Measurements from ENCODE around the gene ARFIP2.

GRCh38 chr11:6498544-6498943 lies 17.4 kb upstream of the ARFIP2 start:
- TF ChIP-seq NKRF (conservative IDR thresholded peaks at IDR 0.05) (no peak), POLR2A (IDR thresholded peaks at IDR 0.05; ENCODE audit: low read depth, low read length) (no peak), CTCF (IDR thresholded peaks at IDR 0.05 in 2 of 3, conservative IDR thresholded peaks at IDR 0.05 in 1 of 3; ENCODE audit: control insufficient read depth in 2 of 3, extremely low read depth in 1 of 3, insufficient read depth in 1 of 3, low read depth in 3 of 3, low read length in 3 of 3) (no peak), TCF3 (IDR thresholded peaks at IDR 0.05; ENCODE audit: borderline replicate concordance, insufficient read depth, low read depth, low read length) (no peak), ZNF274 (IDR thresholded peaks at IDR 0.05; ENCODE audit: insufficient read depth, insufficient read length) (no peak), FOXM1 (IDR thresholded peaks at IDR 0.05; ENCODE audit: low read depth, low read length) (no peak)

Measured in GM12878 (cell line).